HG03135 (cell line): ENCODE results near the gene FGF2.
A peak's percentile ranks its signal among the peaks of the same experiment; 100 is the strongest.
"Not testable (repeated sequence)": the region's sequence is repeated elsewhere in the genome, so short reads cannot be mapped to it uniquely, and the experiment has no call there.

Source experiments
- ATAC-seq: cut with Tn5 transposase; IDR thresholded peaks from one replicate; pipeline ENCODE4 v1.9.1; 2021; ENCODE audit warnings: mild to moderate bottlenecking, moderate library complexity; ENCODE audit not compliant: unreplicated experiment

Gene FGF2

GRCh38 chr4:122845066-122845465, 18.4 kb downstream of the FGF2 start:
- ATAC-seq = no peak

DNA sequence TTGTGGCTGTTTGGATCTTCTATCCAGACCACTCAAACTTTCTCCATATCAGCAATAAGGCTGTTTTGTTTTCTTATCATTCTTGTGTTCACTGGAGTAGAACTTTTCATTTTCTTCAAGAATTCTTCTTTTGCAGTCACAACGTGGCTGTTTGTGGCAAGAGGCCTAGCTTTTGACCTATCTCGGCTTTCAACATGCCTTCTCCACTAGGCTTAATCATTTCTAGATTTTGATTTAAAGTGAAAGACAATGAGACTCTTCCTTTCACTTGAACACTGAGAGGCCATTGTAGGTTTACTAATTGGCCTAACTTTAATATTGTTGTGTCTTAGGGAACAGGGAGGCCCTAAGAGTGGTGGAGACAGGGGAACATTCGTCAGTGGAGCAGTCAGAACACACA, 19.1 kb downstream of the FGF2 start:
- no peak for ATAC-seq

GRCh38 chr4:122847931-122848330, 21.3 kb downstream of the FGF2 start:
- no peak for ATAC-seq

GRCh38 chr4:122849789-122850188, 23.2 kb downstream of the FGF2 start:
- ATAC-seq = not testable (repeated sequence)

DNA sequence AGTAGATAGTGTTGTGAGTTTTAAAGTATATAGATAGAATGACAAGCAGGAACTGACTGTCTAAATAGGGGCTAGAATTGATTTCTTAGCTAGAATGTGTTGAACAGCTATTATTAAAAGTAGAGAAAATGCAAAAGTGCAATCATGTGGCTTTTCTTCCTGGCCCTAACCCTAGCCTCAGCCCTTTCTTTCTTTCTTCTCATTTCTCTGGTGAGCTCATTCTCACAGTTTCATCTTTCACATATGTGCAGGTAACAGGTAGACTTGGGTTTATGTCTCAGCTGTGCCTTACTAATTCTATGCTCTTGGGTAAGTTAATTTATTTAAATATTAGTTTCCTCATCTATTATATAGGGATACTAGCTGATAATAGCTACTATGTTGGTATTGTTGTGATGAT, 24.9 kb downstream of the FGF2 start:
- no peak for ATAC-seq

GRCh38 chr4:122854447-122855352, 28.1 kb downstream of the FGF2 start:
- ATAC-seq = no peak

- no peak for ATAC-seq
Observed at GRCh38 chr4:122855353-122855890, 28.8 kb downstream of the FGF2 start.

GRCh38 chr4:122857160-122857559, 30.5 kb downstream of the FGF2 start:
- no peak for ATAC-seq

DNA sequence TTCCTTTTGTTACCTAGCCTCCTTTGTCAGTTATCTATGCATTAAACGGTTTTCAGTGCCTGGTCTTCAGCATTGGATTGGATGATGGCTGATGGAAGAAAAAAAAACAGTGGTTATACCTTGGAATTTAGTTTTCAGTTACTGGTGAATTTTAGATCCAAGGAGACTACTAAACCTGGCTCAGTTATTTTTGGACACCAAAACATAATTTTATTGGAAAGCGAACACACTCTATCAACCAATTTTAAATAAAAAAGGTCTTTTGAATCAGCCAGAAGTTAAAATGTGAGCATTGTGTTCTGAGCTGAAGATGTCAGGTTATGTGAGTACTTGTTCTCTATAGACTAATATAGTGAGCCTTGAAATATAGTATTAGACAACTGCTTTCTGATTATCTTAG, 32.1 kb downstream of the FGF2 start:
- no peak for ATAC-seq

- ATAC-seq = no peak
Observed at GRCh38 chr4:122861172-122861943, 34.7 kb downstream of the FGF2 start.

DNA sequence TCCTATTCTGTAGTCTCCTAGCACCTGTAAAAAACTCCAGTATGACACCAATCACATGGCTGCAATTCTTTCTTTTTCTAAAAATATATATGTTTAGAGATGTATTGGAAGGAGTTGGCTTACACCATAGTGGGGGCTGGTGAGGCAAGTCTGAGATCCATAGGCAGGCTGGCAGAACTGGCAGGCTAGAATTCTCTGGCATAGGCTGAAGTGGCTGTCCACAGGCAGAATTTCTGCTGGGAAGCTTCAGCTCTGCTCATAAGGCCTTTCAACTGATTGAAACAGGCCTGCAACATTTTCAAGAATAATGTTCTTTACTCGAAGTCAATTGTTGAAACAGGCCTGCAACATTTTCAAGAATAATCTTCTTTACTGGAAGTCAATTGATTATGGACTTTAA, 37.0 kb downstream of the FGF2 start:
- ATAC-seq = no peak

- ATAC-seq = no peak
Observed at GRCh38 chr4:122865425-122865824, 38.8 kb downstream of the FGF2 start.

- ATAC-seq = not testable (repeated sequence)
Observed at GRCh38 chr4:122868235-122868634, 41.6 kb downstream of the FGF2 start.

DNA sequence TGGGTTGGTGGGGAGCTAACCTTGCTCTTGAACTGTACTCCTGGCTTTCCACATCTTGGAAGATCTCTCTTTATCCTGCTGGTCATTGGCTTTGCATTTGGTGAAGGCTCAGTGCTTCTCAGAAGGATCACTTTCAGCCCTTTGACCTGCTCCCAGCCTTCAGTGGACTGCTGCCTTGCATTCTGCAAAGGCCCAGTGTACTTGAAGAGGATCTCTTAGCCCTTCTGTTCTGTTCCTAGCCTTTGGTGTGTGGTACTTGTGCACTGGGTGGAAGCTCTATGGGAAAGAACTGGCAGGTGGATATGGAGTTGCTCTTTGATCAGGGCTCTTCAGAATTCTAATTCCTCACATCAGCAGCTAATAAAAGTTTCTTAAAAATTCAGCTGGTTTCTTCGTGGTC, 46.5 kb downstream of the FGF2 start:
- ATAC-seq = no peak

DNA sequence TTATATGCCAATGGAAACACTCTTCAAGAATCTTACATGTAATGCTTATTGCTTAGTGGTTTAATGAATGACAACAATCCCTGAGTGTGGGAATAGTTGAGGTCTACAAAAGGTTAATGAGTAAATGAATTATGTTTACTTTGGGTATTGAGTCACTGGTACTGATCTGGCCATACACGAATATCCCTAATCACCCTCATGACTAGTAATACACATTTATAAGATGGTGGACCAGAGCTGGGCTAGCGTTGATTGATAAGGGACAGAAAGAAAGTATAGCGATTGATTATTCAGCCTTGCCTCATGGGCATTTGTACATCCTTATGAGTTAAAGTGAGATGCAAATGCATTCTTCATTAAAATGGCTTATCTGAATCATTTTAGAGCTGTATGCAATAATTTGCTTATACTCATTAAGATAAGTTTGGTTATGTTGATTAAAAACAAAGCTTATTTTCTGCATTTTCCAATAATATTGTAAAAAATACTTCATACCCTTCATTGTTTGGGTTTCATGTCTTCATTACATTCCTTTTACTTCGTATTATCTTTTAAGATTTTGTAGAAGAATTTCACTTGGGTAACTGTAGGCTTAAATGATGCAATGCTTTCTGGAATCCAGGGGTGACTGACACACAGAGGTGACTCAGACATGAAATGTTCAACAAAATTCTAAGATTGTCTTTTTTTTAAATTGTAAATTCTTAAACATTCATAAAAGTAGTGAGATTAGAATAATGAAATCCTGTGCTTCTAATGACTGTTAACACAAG, 47.4 kb downstream of the FGF2 start:
- ATAC-seq = peak; percentile 60

- ATAC-seq = no peak
Observed at GRCh38 chr4:122875949-122876348, 49.3 kb downstream of the FGF2 start.

DNA sequence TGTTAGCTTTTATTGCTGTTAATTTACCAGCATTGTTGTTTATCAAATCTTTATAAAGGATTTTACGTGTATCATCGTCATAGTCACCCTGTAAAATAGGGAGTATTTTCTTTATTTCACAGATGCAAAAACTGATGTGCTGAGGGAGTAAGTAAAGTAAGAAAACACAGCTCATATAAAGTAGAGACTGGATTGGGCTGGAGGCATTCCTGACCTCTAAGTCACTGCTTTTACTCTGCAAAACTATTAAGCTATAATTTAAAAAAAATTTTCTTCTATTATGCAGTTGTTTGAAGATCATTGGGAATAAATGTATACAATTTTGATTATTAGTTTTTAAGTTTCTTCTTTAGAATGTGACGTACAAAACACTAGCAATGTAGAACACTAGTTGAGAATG, 49.8 kb downstream of the FGF2 start:
- ATAC-seq = no peak

GRCh38 chr4:122879001-122879400, 52.4 kb downstream of the FGF2 start:
- no peak for ATAC-seq

GRCh38 chr4:122882857-122883735, 56.5 kb downstream of the FGF2 start:
- ATAC-seq = no peak

DNA sequence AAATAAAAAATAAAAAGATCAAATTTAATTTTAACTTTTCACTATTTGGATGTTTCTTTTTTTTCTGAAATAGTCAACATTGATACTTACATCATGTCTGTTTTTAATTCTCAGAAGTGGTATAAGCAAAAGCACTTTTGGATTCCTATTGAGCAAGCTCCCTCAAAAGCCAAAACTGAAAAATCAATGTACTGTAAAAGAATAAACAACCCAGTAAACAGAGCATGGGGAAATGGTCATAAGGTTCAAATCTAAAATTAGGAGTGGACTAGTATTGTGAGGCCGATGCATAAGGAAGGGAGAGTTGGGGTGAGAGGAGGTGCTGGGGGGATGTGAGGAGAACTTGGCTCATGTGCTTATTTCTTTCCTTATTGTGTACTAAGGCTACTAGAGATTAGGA, 57.9 kb downstream of the FGF2 start:
- no peak for ATAC-seq
